Measurements from ENCODE around the gene PCSK4. TPM values are rescaled to one million over a fixed set of nuclear protein-coding genes. Genes with fewer than 3 reads are reported as not detected.
A peak's percentile ranks its signal among the peaks of the same experiment; 100 is the strongest.
"Not testable (repeated sequence)": the region's sequence is repeated elsewhere in the genome, so short reads cannot be mapped to it uniquely, and the experiment has no call there.

The PCSK4 gene
- total RNA-seq, 1 experiment from 2014 or later: 18.6 TPM

- TF ChIP-seq CTCF (conservative IDR thresholded peaks at IDR 0.05) (no peak), EZH2 (IDR thresholded peaks at IDR 0.05; ENCODE audit: low read depth) (no peak)
- no peak for DNase-seq
- H3K9me2 ChIP-seq (ENCODE audit: insufficient read depth): no peaks in the 10 kb centered on the region
- POLR2A ChIA-PET (ENCODE audit: unreplicated experiment): no interaction called here
- no peak overlapping the region for H3K4me3 ChIP-seq
- no peak overlapping the region for H3K4me2 ChIP-seq
- H3K27me3 ChIP-seq (ENCODE audit: insufficient read depth, low read depth): no peaks in the 10 kb centered on the region
- H2AFZ ChIP-seq: no peak overlapping the region
- H3K4me1 ChIP-seq (replicated peaks; ENCODE audit: insufficient read depth): no peaks in the 10 kb centered on the region
- intact Hi-C loops (cut with micrococcal nuclease; ENCODE audit: unreplicated experiment): no loop called here
- CTCF ChIA-PET: interaction anchor here (0.5 kb wide), 1 partner anchor 304 kb away, joined by 21 read pairs; no protein-coding TSS in a partner anchor
- H3K9me3 ChIP-seq (ENCODE audit: insufficient read depth, low read depth): no peaks in the 10 kb centered on the region
- no peaks in the 10 kb centered on the region for H3K36me3 ChIP-seq (ENCODE audit: low read depth)
- H3K27ac ChIP-seq: no peak overlapping the region
- no TSS peak for BruUV-seq (replicated peaks)
- H4K20me1 ChIP-seq (ENCODE audit: insufficient read depth): no peaks in the 10 kb centered on the region
- H3K79me2 ChIP-seq (ENCODE audit: low read depth): no peaks in the 10 kb centered on the region
- no peaks in the 10 kb centered on the region for H3F3A ChIP-seq (ENCODE audit: insufficient read depth, low read depth)
Measured at GRCh38 chr19:1522061-1522460, 31.9 kb upstream of the PCSK4 start.

GRCh38 chr19:1521636-1522035, 31.5 kb upstream of the PCSK4 start:
- Histone ChIP-seq H3K27me3 (ENCODE audit: insufficient read depth, low read depth) (no peaks in the 10 kb centered on the region), H2AFZ (no peak overlapping the region), H3K36me3 (ENCODE audit: low read depth) (no peaks in the 10 kb centered on the region), H3K4me1 (replicated peaks; ENCODE audit: insufficient read depth) (no peaks in the 10 kb centered on the region), H3K79me2 (ENCODE audit: low read depth) (no peaks in the 10 kb centered on the region), H4K20me1 (ENCODE audit: insufficient read depth) (no peaks in the 10 kb centered on the region), H3K4me2 (no peak overlapping the region), H3K27ac (no peak overlapping the region), H3F3A (ENCODE audit: insufficient read depth, low read depth) (no peaks in the 10 kb centered on the region), H3K4me3 (no peak overlapping the region), H3K9me3 (ENCODE audit: insufficient read depth, low read depth) (no peaks in the 10 kb centered on the region), H3K9me2 (ENCODE audit: insufficient read depth) (no peaks in the 10 kb centered on the region)
- DNase-seq: no peak
- intact Hi-C loops (cut with micrococcal nuclease; ENCODE audit: unreplicated experiment): no loop called here
- TF ChIP-seq CTCF (conservative IDR thresholded peaks at IDR 0.05): no peak
- TF ChIP-seq EZH2 (IDR thresholded peaks at IDR 0.05; ENCODE audit: low read depth): no peak
- CTCF ChIA-PET: interaction anchor here (0.5 kb wide), 1 partner anchor 305 kb away, joined by 21 read pairs; no protein-coding TSS in a partner anchor
- no TSS peak for BruUV-seq (replicated peaks)
- POLR2A ChIA-PET (ENCODE audit: unreplicated experiment): no interaction called here

GRCh38 chr19:1520203-1520780, 30.1 kb upstream of the PCSK4 start:
- no peak for TF ChIP-seq EZH2 (IDR thresholded peaks at IDR 0.05; ENCODE audit: low read depth)
- TF ChIP-seq CTCF (conservative IDR thresholded peaks at IDR 0.05): no peak
- H3K9me2 ChIP-seq (ENCODE audit: insufficient read depth): no peaks in the 10 kb centered on the region
- no peaks in the 10 kb centered on the region for H4K20me1 ChIP-seq (ENCODE audit: insufficient read depth)
- peak in 1 of 2 experiments; percentile 42 for DNase-seq
- intact Hi-C loops (cut with micrococcal nuclease; ENCODE audit: unreplicated experiment): no loop called here
- H2AFZ ChIP-seq: no peak overlapping the region
- H3K27ac ChIP-seq: no peak overlapping the region
- no peak overlapping the region for H3K4me2 ChIP-seq
- H3K27me3 ChIP-seq (ENCODE audit: insufficient read depth, low read depth): no peaks in the 10 kb centered on the region
- no peaks in the 10 kb centered on the region for H3K9me3 ChIP-seq (ENCODE audit: insufficient read depth, low read depth)
- H3K79me2 ChIP-seq (ENCODE audit: low read depth): no peaks in the 10 kb centered on the region
- ChIA-PET CTCF (no interaction called here), POLR2A (ENCODE audit: unreplicated experiment) (interaction anchor here (0.6 kb wide), 1 partner anchor 227 kb away, joined by 4 read pairs; no protein-coding TSS in a partner anchor)
- no TSS peak for BruUV-seq (replicated peaks)
- H3K36me3 ChIP-seq (ENCODE audit: low read depth): no peaks in the 10 kb centered on the region
- no peaks in the 10 kb centered on the region for H3F3A ChIP-seq (ENCODE audit: insufficient read depth, low read depth)
- no peak overlapping the region for H3K4me3 ChIP-seq
- no peaks in the 10 kb centered on the region for H3K4me1 ChIP-seq (replicated peaks; ENCODE audit: insufficient read depth)

DNA sequence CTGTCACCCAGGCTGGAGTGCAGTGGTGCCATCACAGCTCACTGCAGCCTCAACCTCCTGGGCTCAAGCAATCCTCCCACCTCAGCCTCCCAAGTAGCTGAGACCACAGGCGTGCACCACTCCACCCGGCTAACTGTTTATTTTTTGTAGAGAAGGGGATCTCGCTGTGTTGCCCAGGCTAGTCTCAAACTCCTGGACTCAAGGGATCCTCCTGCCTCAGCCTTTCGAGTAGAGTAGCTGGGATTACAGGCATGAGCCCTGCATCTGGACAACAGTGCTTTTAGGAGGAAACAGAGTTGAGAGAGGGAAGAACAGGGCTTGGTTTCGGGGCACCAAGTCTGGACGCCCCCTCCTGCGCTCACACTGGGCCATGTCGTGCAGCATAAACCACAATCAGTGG, 29.7 kb upstream of the PCSK4 start:
- POLR2A ChIA-PET (ENCODE audit: unreplicated experiment): interaction anchor here (0.6 kb wide), 1 partner anchor 227 kb away, joined by 4 read pairs; no protein-coding TSS in a partner anchor
- intact Hi-C loops (cut with micrococcal nuclease; ENCODE audit: unreplicated experiment); BruUV-seq (replicated peaks); H4K20me1 ChIP-seq (ENCODE audit: insufficient read depth); H3K9me3 ChIP-seq (ENCODE audit: insufficient read depth, low read depth); H3K36me3 ChIP-seq (ENCODE audit: low read depth); H3K27me3 ChIP-seq (ENCODE audit: insufficient read depth, low read depth); H3K9me2 ChIP-seq (ENCODE audit: insufficient read depth); H3K4me1 ChIP-seq (replicated peaks; ENCODE audit: insufficient read depth); H3K79me2 ChIP-seq (ENCODE audit: low read depth); H3K4me3 ChIP-seq; DNase-seq; H3F3A ChIP-seq (ENCODE audit: insufficient read depth, low read depth); CTCF ChIA-PET; H3K4me2 ChIP-seq; H2AFZ ChIP-seq; H3K27ac ChIP-seq: not testable (repeated sequence)
